Mononuclear cell (primary cell): Measurements from ENCODE around the gene UBE2S. TPM values are rescaled to one million over a fixed set of nuclear protein-coding genes. Genes with fewer than 3 reads are reported as not detected.

ENCODE experiments used
- H3K27me3 ChIP-seq: 2 replicates; pipeline ENCODE4 v1.6.0; 2011; ENCODE audit warnings: low read length, control low read depth; ENCODE audit not compliant: insufficient read depth
- H3K4me1 ChIP-seq: 2 replicates; pipeline ENCODE4 v1.5.1; 2011; ENCODE audit warnings: mild to moderate bottlenecking, low read length, control low read depth; ENCODE audit not compliant: insufficient read depth
- H3K4me3 ChIP-seq: 2 replicates; pipeline ENCODE4 v1.5.1; 2011; ENCODE audit warnings: mild to moderate bottlenecking, low read length, moderate library complexity
- H3K9me3 ChIP-seq: 2 replicates; pipeline ENCODE4 v1.5.1; 2011; ENCODE audit warnings: low read depth, mild to moderate bottlenecking, control low read depth, low read length
- total RNA-seq: library from RNA; depleted of rRNA; stranded (reverse); fragments of >200 nt; gene quantifications from one replicate; pipeline ENCODE4 v1.2.3, GENCODE V29; 2012

The UBE2S gene
- total RNA-seq, 1 donor, result 20.7 TPM

GRCh38 chr19:55354698-55355212, 52.8 kb downstream of the UBE2S start, which contains the start of gene COX6B2:
Gene COX6B2, minus strand, starts transcription at chr19:55354719. Its CDS starts 198 bp downstream, at chr19:55354521.
- peaks cover 8% of the 10 kb centered on the region for H3K4me1 ChIP-seq
- H3K27me3 ChIP-seq, result peaks cover 31% of the 10 kb centered on the region
- no peaks in the 10 kb centered on the region for H3K9me3 ChIP-seq
- no peak within 1 kb of the TSS for H3K4me3 ChIP-seq

- H3K9me3 ChIP-seq, result no peaks in the 10 kb centered on the region
- peaks cover 8% of the 10 kb centered on the region for H3K4me1 ChIP-seq
- no peak overlapping the region for H3K4me3 ChIP-seq
- H3K27me3 ChIP-seq, result peaks cover 31% of the 10 kb centered on the region
Observed at GRCh38 chr19:55353803-55354697, 53.5 kb downstream of the UBE2S start.

GRCh38 chr19:55353356-55353802, 54.2 kb downstream of the UBE2S start:
- no peak overlapping the region for H3K4me3 ChIP-seq
- H3K9me3 ChIP-seq, result no peaks in the 10 kb centered on the region
- H3K4me1 ChIP-seq, result peaks cover 8% of the 10 kb centered on the region
- H3K27me3 ChIP-seq, result peaks cover 31% of the 10 kb centered on the region

GRCh38 chr19:55352549-55353145, 54.9 kb downstream of the UBE2S start:
- peaks cover 31% of the 10 kb centered on the region for H3K27me3 ChIP-seq
- peaks cover 8% of the 10 kb centered on the region for H3K4me1 ChIP-seq

GRCh38 chr19:55352040-55352439, 55.5 kb downstream of the UBE2S start:
- no peak overlapping the region for H3K4me3 ChIP-seq
- no peaks in the 10 kb centered on the region for H3K9me3 ChIP-seq
- H3K4me1 ChIP-seq, result peaks cover 8% of the 10 kb centered on the region
- H3K27me3 ChIP-seq, result peaks cover 31% of the 10 kb centered on the region

More at GRCh38 chr19:55352549-55353145, 54.9 kb downstream of the UBE2S start:
- Histone ChIP-seq H3K4me3 (no peak overlapping the region), H3K9me3 (no peaks in the 10 kb centered on the region)

GRCh38 chr19:55350620-55351315, 56.8 kb downstream of the UBE2S start:
- H3K4me1 ChIP-seq, result peaks cover 8% of the 10 kb centered on the region
- no peak overlapping the region for H3K4me3 ChIP-seq
- no peaks in the 10 kb centered on the region for H3K9me3 ChIP-seq
- H3K27me3 ChIP-seq, result peaks cover 29% of the 10 kb centered on the region

Other genes with a start within 250 kb of the UBE2S start
- gene DNAAF3, start 241.2 kb downstream of the UBE2S start, total RNA-seq, result 0.52 TPM
- 0.63 TPM for gene SYT5, start 227.5 kb downstream of the UBE2S start, total RNA-seq
- not detected for gene PTPRH, start 198.3 kb downstream of the UBE2S start, total RNA-seq
- gene TMEM86B, start 179.0 kb downstream of the UBE2S start, total RNA-seq, result 2.0 TPM
- gene PPP6R1, start 148.8 kb downstream of the UBE2S start, total RNA-seq, result 62.5 TPM
- 7.9 TPM for gene HSPBP1, start 127.7 kb downstream of the UBE2S start, total RNA-seq
- 0.52 TPM for gene BRSK1, start 123.8 kb downstream of the UBE2S start, total RNA-seq
- 2.0 TPM for gene TMEM150B, start 82.4 kb downstream of the UBE2S start, total RNA-seq
- 14.3 TPM for gene KMT5C, start 67.9 kb downstream of the UBE2S start, total RNA-seq
- gene COX6B2, start 53.1 kb downstream of the UBE2S start, total RNA-seq, result not detected
- not detected for gene GARIN5B, start 44.5 kb downstream of the UBE2S start, total RNA-seq
- gene IL11, start 37.3 kb downstream of the UBE2S start, total RNA-seq, result 0.10 TPM
- gene TMEM190, start 31.0 kb downstream of the UBE2S start, total RNA-seq, result not detected
- gene TMEM238, start 23.5 kb downstream of the UBE2S start, total RNA-seq, result 1.9 TPM
- 605 TPM for gene RPL28, start 21.9 kb downstream of the UBE2S start, total RNA-seq
- gene SHISA7, start 35.5 kb upstream of the UBE2S start, total RNA-seq, result not detected
- 4.5 TPM for gene ISOC2, start 53.9 kb upstream of the UBE2S start, total RNA-seq
- not detected for gene C19orf85, start 57.0 kb upstream of the UBE2S start, total RNA-seq
- gene ZNF628, start 68.8 kb upstream of the UBE2S start, total RNA-seq, result 3.5 TPM
- gene NAT14, start 77.4 kb upstream of the UBE2S start, total RNA-seq, result 1.9 TPM
- 0.10 TPM for gene SSC5D, start 80.6 kb upstream of the UBE2S start, total RNA-seq
- not detected for gene SBK2, start 129.3 kb upstream of the UBE2S start, total RNA-seq
- gene SBK3, start 137.8 kb upstream of the UBE2S start, total RNA-seq, result not detected
- gene ZNF579, start 173.1 kb upstream of the UBE2S start, total RNA-seq, result 2.7 TPM
- 2.2 TPM for gene FIZ1, start 191.7 kb upstream of the UBE2S start, total RNA-seq
- gene ZNF524, start 192.5 kb upstream of the UBE2S start, total RNA-seq, result 9.6 TPM
- gene ZNF865, start 197.9 kb upstream of the UBE2S start, total RNA-seq, result 3.3 TPM
- 6.3 TPM for gene ZNF784, start 216.8 kb upstream of the UBE2S start, total RNA-seq
- 14.4 TPM for gene ZNF580, start 233.2 kb upstream of the UBE2S start, total RNA-seq
- 19.0 TPM for gene ZNF581, start 235.9 kb upstream of the UBE2S start, total RNA-seq
- gene CCDC106, start 240.4 kb upstream of the UBE2S start, total RNA-seq, result 1.9 TPM
- gene U2AF2, start 247.2 kb upstream of the UBE2S start, total RNA-seq, result 55.6 TPM